IMR-90 (cell line): ENCODE measurements around the gene SUN5. TPM values are rescaled to one million over a fixed set of nuclear protein-coding genes. Genes with fewer than 3 reads are reported as not detected.

Experiments used
- ATAC-seq: fragments of 200-7000 bp; cut with Tn5 transposase; 2 replicates; pipeline ENCODE4 v1.9.1; 2020; ENCODE audit warnings: low read depth, mild to moderate bottlenecking, moderate library complexity
- BruUV-seq: library from RNA; stranded (reverse); fragments of 400-500 nt; replicated peaks from 2 replicates; lab custom pipeline; 2021; lab: Mats Ljungman, UMichigan
- CTCF ChIA-PET: fragments of 300-600 bp; formaldehyde crosslinking; extraction: SDS; loops from one replicate; lab custom pipeline; 2021; ENCODE audit warnings: antibody characterized with exemption; lab: Yijun Ruan, JAX
- POLR2A ChIA-PET: fragments of 300-600 bp; sonication (Branson Sonifier 250); formaldehyde crosslinking; loops from one replicate; lab custom pipeline; 2022; ENCODE audit warnings: antibody characterized with exemption; ENCODE audit not compliant: unreplicated experiment; lab: Charles Lee
- DNase-seq: peaks from one replicate; pipeline ENCODE4 v3.0.0; 2013
- H2AFZ ChIP-seq: replicated peaks from 2 replicates; pipeline ENCODE3; 2013; ENCODE audit warnings: low read length, mild to moderate bottlenecking; ENCODE audit not compliant: poor library complexity
- H2AK5ac ChIP-seq: 2 replicates; pipeline ENCODE4 v1.6.1; 2013; ENCODE audit warnings: low read depth, low read length, inconsistent platforms
- H2AK9ac ChIP-seq: replicated peaks from 2 replicates; pipeline ENCODE3; 2013; ENCODE audit warnings: mild to moderate bottlenecking, low read depth, low read length, moderate library complexity; ENCODE audit not compliant: poor library complexity
- H2BK120ac ChIP-seq: 2 replicates; pipeline ENCODE4 v1.6.1; 2013; ENCODE audit warnings: low read depth, low read length, inconsistent platforms
- H2BK15ac ChIP-seq: 3 replicates; pipeline ENCODE4 v1.6.1; 2013; ENCODE audit warnings: low read depth, low read length, inconsistent platforms
- H2BK20ac ChIP-seq: 2 replicates; pipeline ENCODE4 v1.6.1; 2013; ENCODE audit warnings: low read depth, mild to moderate bottlenecking, inconsistent platforms, low read length, moderate library complexity
- H2BK5ac ChIP-seq: 2 replicates; pipeline ENCODE4 v1.6.1; 2013; ENCODE audit warnings: mild to moderate bottlenecking, low read depth, low read length, inconsistent platforms; ENCODE audit not compliant: poor library complexity, severe bottlenecking
- H3K14ac ChIP-seq: replicated peaks from 2 replicates; pipeline ENCODE4 v1.6.1; 2013; ENCODE audit warnings: low read depth, low read length, inconsistent platforms
- H3K18ac ChIP-seq: 2 replicates; pipeline ENCODE4 v1.6.1; 2013; ENCODE audit warnings: low read depth, low read length, control low read depth
- H3K23ac ChIP-seq: 2 replicates; pipeline ENCODE4 v1.6.1; 2013; ENCODE audit warnings: low read depth, low read length, inconsistent platforms
- H3K27ac ChIP-seq: 2 replicates; pipeline ENCODE4 v1.5.1; 2013; ENCODE audit warnings: mild to moderate bottlenecking, control low read depth, low read length; ENCODE audit not compliant: insufficient read depth
- H3K27me3 ChIP-seq: 2 replicates; pipeline ENCODE4 v1.6.1; 2013; ENCODE audit warnings: low read length; ENCODE audit not compliant: control insufficient read depth, insufficient read depth
- H3K36me3 ChIP-seq: 2 replicates; pipeline ENCODE4 v1.6.1; 2013; ENCODE audit warnings: low read length, mixed read lengths; ENCODE audit not compliant: control insufficient read depth, insufficient read depth
- H3K4ac ChIP-seq: 2 replicates; pipeline ENCODE4 v1.6.1; 2013; ENCODE audit warnings: low read depth, low read length, inconsistent platforms
- H3K4me1 ChIP-seq: 2 replicates; pipeline ENCODE4 v1.6.1; 2013; ENCODE audit warnings: low read length, mixed read lengths; ENCODE audit not compliant: control insufficient read depth, insufficient read depth
- H3K4me2 ChIP-seq: 2 replicates; pipeline ENCODE4 v1.6.1; 2013; ENCODE audit warnings: low read depth, mild to moderate bottlenecking, control low read depth, low read length, moderate library complexity
- H3K4me3 ChIP-seq: 2 replicates; pipeline ENCODE4 v1.5.1; 2013; ENCODE audit warnings: low read depth, mild to moderate bottlenecking, control low read depth, low read length, moderate library complexity; ENCODE audit not compliant: insufficient read depth
- H3K56ac ChIP-seq: 2 replicates; pipeline ENCODE4 v1.6.1; 2013; ENCODE audit warnings: low read length, inconsistent platforms; ENCODE audit not compliant: insufficient read depth; ENCODE audit errors: extremely low read depth
- H3K79me1 ChIP-seq, 2 experiments: 2 replicates each; pipeline ENCODE4 v1.6.1; 2013; ENCODE audit warnings: low read length in 2 of 2, inconsistent platforms in 1 of 2, low read depth in 1 of 2
- H3K9ac ChIP-seq: 2 replicates; pipeline ENCODE4 v1.6.1; 2013; ENCODE audit warnings: low read depth, low read length, control low read depth
- H3K9me1 ChIP-seq: 2 replicates; pipeline ENCODE4 v1.6.1; 2013; ENCODE audit warnings: low read length, inconsistent platforms; ENCODE audit not compliant: insufficient read depth
- H3K9me3 ChIP-seq: 2 replicates; pipeline ENCODE4 v1.6.1; 2013; ENCODE audit warnings: low read length; ENCODE audit not compliant: control insufficient read depth, insufficient read depth
- H4K20me1 ChIP-seq: 2 replicates; pipeline ENCODE4 v1.6.1; 2013; ENCODE audit warnings: low read length, inconsistent platforms; ENCODE audit not compliant: insufficient read depth
- H4K5ac ChIP-seq: 2 replicates; pipeline ENCODE4 v1.6.1; 2013; ENCODE audit warnings: mild to moderate bottlenecking, low read depth, low read length, control low read depth
- H4K8ac ChIP-seq, 2 experiments: 2 replicates each; pipeline ENCODE4 v1.6.1; 2013; ENCODE audit warnings: low read depth in 2 of 2, low read length in 2 of 2, control low read depth in 1 of 2, inconsistent platforms in 1 of 2
- H4K91ac ChIP-seq: 2 replicates; pipeline ENCODE4 v1.6.1; 2013; ENCODE audit warnings: low read depth, low read length, inconsistent platforms; ENCODE audit not compliant: insufficient read depth
- BHLHE40 ChIP-seq: fragments of 150-350 bp; IDR thresholded peaks from 2 replicates; pipeline ENCODE4 v1.6.1; 2016; ENCODE audit warnings: mild to moderate bottlenecking, low read depth, low read length
- CEBPB ChIP-seq: IDR thresholded peaks from 2 replicates; pipeline ENCODE4 v1.6.1; 2012; ENCODE audit warnings: low read depth, low read length, improper control_type of control experiment
- CHD1 ChIP-seq: IDR thresholded peaks from 2 replicates; pipeline ENCODE4 v1.6.1; 2012; ENCODE audit warnings: low read depth, low read length, improper control_type of control experiment
- MAFK ChIP-seq: IDR thresholded peaks from 2 replicates; pipeline ENCODE4 v1.6.1; 2012; ENCODE audit warnings: low read depth, low read length, improper control_type of control experiment
- MAZ ChIP-seq: IDR thresholded peaks from 2 replicates; pipeline ENCODE4 v1.6.1; 2012; ENCODE audit warnings: low read depth, mild to moderate bottlenecking, low read length, improper control_type of control experiment, moderate library complexity, borderline replicate concordance
- MXI1 ChIP-seq: IDR thresholded peaks from 2 replicates; pipeline ENCODE4 v1.6.1; 2012; ENCODE audit warnings: low read depth, mild to moderate bottlenecking, low read length, moderate library complexity, borderline replicate concordance
- POLR2A ChIP-seq: IDR thresholded peaks from 2 replicates; pipeline ENCODE4 v1.6.1; 2012; ENCODE audit warnings: mild to moderate bottlenecking, low read depth, low read length
- RAD21 ChIP-seq: IDR thresholded peaks from 2 replicates; pipeline ENCODE4 v1.6.1; 2012; ENCODE audit warnings: low read length, improper control_type of control experiment
- RCOR1 ChIP-seq: IDR thresholded peaks from 2 replicates; pipeline ENCODE4 v1.6.1; 2012; ENCODE audit warnings: mild to moderate bottlenecking, low read length, improper control_type of control experiment; ENCODE audit not compliant: insufficient replicate concordance
- RFX5 ChIP-seq: IDR thresholded peaks from 2 replicates; pipeline ENCODE4 v1.8.0; 2012; ENCODE audit warnings: low read depth, mild to moderate bottlenecking, low read length, moderate library complexity
- SMC3 ChIP-seq: fragments of 150-350 bp; IDR thresholded peaks from 2 replicates; pipeline ENCODE4 v1.6.1; 2016; ENCODE audit warnings: low read depth, mild to moderate bottlenecking, antibody characterized with exemption, low read length, moderate library complexity
- WGBS, 2 experiments: methylation state at CpG; one replicate each; pipeline versions ENCODE4 v1.1.5 to v1.1.7; 2013; ENCODE audit warnings: missing lambda C conversion rate in 2 of 2; ENCODE audit not compliant: insufficient read length in 1 of 2; ENCODE audit errors: extremely low coverage in 2 of 2; 5-methylcytosine and 5-hydroxymethylcytosine counted together
- dilution Hi-C: fragments of 300-500 bp; cut with HindIII; formaldehyde crosslinking; loops from one replicate; pipeline ENCODE4 v1.14.3; 2018; ENCODE audit warnings: low sequenced_read_pairs; ENCODE audit not compliant: unreplicated experiment
- in situ Hi-C: fragments of 300-500 bp; cut with MboI; formaldehyde crosslinking; loops from 3 replicates; pipeline ENCODE4 v1.14.3; 2019; ENCODE audit warnings: low sequenced_read_pairs, inconsistent platforms, mixed read lengths
- intact Hi-C: fragments of 100-400 bp; cut with micrococcal nuclease; formaldehyde crosslinking; loops from 2 replicates; pipeline ENCODE4 v1.10.0; 2022
- polyA plus RNA-seq, 3 experiments: library from polyadenylated mRNA; depleted of rRNA; stranded (reverse); fragments of >200 nt; gene quantifications; 2 replicates each; pipeline ENCODE4 v1.2.3, GENCODE V29; 2012; ENCODE audit warnings: low replicate concordance in 1 of 3
- total RNA-seq: library from RNA; depleted of rRNA; stranded (reverse); fragments of >200 nt; gene quantifications from 2 replicates; pipeline ENCODE4 v1.2.3, GENCODE V29; 2012
- TF ChIP-seq, protein P1 (sequence below): fragments of 150-350 bp; IDR thresholded peaks from 2 replicates; pipeline ENCODE4 v1.6.1; 2017; ENCODE audit warnings: mild to moderate bottlenecking, antibody characterized with exemption, low read length, low read depth
- TF ChIP-seq, protein P2 (sequence below): fragments of 150-350 bp; IDR thresholded peaks from 2 replicates; pipeline ENCODE4 v1.6.1; 2016; ENCODE audit warnings: low read depth, mild to moderate bottlenecking, low read length, moderate library complexity, borderline replicate concordance
- TF ChIP-seq, protein P3 (sequence below): conservative IDR thresholded peaks from 2 replicates; pipeline ENCODE4 v1.5.1; 2012; ENCODE audit warnings: mild to moderate bottlenecking, low read depth, low read length, improper control_type of control experiment

The SUN5 gene
- total and polyA plus RNA-seq, 2 of the 4 experiments (the other 2 are of a cell fraction): not detected

DNA sequence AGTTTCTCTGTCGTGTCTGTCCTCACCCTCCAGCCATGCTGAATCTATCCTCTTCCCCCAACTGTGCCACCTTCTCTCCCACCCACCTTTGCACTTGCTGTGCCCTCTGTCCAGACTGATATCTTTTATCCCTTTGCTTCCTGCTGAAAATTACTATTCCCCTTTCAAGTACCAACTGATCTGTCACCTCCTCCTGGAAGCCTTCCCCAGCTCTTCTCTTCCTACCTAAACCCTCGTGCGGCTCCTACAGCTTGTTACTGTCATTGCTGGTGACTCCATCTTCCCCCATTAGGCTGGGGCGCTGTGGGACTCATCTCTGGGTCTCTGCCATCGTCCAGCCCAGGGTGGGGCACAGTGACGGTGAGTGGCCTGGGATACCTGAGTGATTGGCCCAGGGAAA is 28.3 kb upstream of the SUN5 start:
- H3K36me3 ChIP-seq: no peaks in the 10 kb centered on the region
- no peak overlapping the region for H3K56ac ChIP-seq
- no peaks in the 10 kb centered on the region; the same call in 1 of the 2 replicates for H3K27me3 ChIP-seq
- no peaks in the 10 kb centered on the region for H3K79me1 ChIP-seq
- H2BK20ac ChIP-seq: no peak overlapping the region
- no peak overlapping the region for H2AK5ac ChIP-seq
- intact Hi-C loops: no loop called here
- no peaks in the 10 kb centered on the region for H4K20me1 ChIP-seq
- H4K5ac ChIP-seq: no peak overlapping the region
- H3K9me1 ChIP-seq: no peaks in the 10 kb centered on the region
- ATAC-seq (no peak), DNase-seq (no peak)
- no peak overlapping the region for H4K8ac ChIP-seq
- no peak overlapping the region for H4K91ac ChIP-seq
- no peak for TF ChIP-seq POLR2A
- no peak for TF ChIP-seq SMC3
- no peak for TF ChIP-seq BHLHE40
- TF ChIP-seq RCOR1: no peak
- no peak for TF ChIP-seq CEBPB
- TF ChIP-seq, protein P1, sequence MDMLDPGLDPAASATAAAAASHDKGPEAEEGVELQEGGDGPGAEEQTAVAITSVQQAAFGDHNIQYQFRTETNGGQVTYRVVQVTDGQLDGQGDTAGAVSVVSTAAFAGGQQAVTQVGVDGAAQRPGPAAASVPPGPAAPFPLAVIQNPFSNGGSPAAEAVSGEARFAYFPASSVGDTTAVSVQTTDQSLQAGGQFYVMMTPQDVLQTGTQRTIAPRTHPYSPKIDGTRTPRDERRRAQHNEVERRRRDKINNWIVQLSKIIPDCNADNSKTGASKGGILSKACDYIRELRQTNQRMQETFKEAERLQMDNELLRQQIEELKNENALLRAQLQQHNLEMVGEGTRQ: no peak
- no peak for TF ChIP-seq MXI1
- no peak for TF ChIP-seq CHD1
- TF ChIP-seq, protein P2, sequence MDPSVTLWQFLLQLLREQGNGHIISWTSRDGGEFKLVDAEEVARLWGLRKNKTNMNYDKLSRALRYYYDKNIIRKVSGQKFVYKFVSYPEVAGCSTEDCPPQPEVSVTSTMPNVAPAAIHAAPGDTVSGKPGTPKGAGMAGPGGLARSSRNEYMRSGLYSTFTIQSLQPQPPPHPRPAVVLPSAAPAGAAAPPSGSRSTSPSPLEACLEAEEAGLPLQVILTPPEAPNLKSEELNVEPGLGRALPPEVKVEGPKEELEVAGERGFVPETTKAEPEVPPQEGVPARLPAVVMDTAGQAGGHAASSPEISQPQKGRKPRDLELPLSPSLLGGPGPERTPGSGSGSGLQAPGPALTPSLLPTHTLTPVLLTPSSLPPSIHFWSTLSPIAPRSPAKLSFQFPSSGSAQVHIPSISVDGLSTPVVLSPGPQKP: no peak
- TF ChIP-seq, protein P3, sequence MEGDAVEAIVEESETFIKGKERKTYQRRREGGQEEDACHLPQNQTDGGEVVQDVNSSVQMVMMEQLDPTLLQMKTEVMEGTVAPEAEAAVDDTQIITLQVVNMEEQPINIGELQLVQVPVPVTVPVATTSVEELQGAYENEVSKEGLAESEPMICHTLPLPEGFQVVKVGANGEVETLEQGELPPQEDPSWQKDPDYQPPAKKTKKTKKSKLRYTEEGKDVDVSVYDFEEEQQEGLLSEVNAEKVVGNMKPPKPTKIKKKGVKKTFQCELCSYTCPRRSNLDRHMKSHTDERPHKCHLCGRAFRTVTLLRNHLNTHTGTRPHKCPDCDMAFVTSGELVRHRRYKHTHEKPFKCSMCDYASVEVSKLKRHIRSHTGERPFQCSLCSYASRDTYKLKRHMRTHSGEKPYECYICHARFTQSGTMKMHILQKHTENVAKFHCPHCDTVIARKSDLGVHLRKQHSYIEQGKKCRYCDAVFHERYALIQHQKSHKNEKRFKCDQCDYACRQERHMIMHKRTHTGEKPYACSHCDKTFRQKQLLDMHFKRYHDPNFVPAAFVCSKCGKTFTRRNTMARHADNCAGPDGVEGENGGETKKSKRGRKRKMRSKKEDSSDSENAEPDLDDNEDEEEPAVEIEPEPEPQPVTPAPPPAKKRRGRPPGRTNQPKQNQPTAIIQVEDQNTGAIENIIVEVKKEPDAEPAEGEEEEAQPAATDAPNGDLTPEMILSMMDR: no peak
- no peak for TF ChIP-seq MAZ
- no peak for TF ChIP-seq RAD21
- TF ChIP-seq RFX5: no peak
- TF ChIP-seq MAFK: no peak
- no peak overlapping the region for H3K14ac ChIP-seq
- H3K4ac ChIP-seq: no peak overlapping the region
- no peak overlapping the region for H3K18ac ChIP-seq
- dilution Hi-C loops: no loop called here
- CTCF ChIA-PET: no interaction called here
- no peak overlapping the region for H2AFZ ChIP-seq
- H3K9me3 ChIP-seq: no peaks in the 10 kb centered on the region
- BruUV-seq: no TSS peak
- no peak overlapping the region for H2AK9ac ChIP-seq
- H3K4me2 ChIP-seq: no peak overlapping the region
- H2BK15ac ChIP-seq: no peak overlapping the region
- in situ Hi-C loops: no loop called here
- H3K4me1 ChIP-seq: no peaks in the 10 kb centered on the region
- H3K23ac ChIP-seq: no peak overlapping the region
- WGBS, 2 experiments: 0% methylated on average over 1 of the region's 6 CpGs; no CpG with 5 or more reads in 1 of the 2 experiments
- no peak overlapping the region for H3K4me3 ChIP-seq
- no peak overlapping the region for H3K27ac ChIP-seq
- no peak overlapping the region for H2BK120ac ChIP-seq
- no peak overlapping the region for H3K9ac ChIP-seq
- H2BK5ac ChIP-seq: no peak overlapping the region
- POLR2A ChIA-PET: no interaction called here
